HUES64 (cell line): Measurements from ENCODE around the gene SNRPA1.

ENCODE experiments used
- H3K27ac ChIP-seq: 2 replicates; pipeline ENCODE4 v1.7.0; 2013; ENCODE audit warnings: low read depth, low read length, inconsistent platforms
- H3K27me3 ChIP-seq: 2 replicates; pipeline ENCODE4 v1.6.1; 2013; ENCODE audit warnings: mild to moderate bottlenecking, low read length; ENCODE audit not compliant: insufficient read depth
- H3K36me3 ChIP-seq: 2 replicates; pipeline ENCODE4 v1.6.1; 2013; ENCODE audit warnings: mild to moderate bottlenecking, low read length; ENCODE audit not compliant: insufficient read depth
- H3K4me1 ChIP-seq: 2 replicates; pipeline ENCODE4 v1.6.1; 2013; ENCODE audit warnings: mild to moderate bottlenecking, low read length, moderate library complexity; ENCODE audit not compliant: insufficient read depth
- H3K4me3 ChIP-seq: 2 replicates; pipeline ENCODE4 v1.5.1; 2013; ENCODE audit warnings: mild to moderate bottlenecking, low read length, moderate library complexity
- H3K9ac ChIP-seq: 2 replicates; pipeline ENCODE4 v1.6.1; 2013; ENCODE audit warnings: mild to moderate bottlenecking, low read depth, low read length
- H3K9me3 ChIP-seq: 2 replicates; pipeline ENCODE4 v1.6.1; 2013; ENCODE audit warnings: low read depth, low read length; ENCODE audit not compliant: insufficient read depth
- WGBS: fragments of 150-250, 120-280 bp; methylation state at CpG from one replicate; pipeline ENCODE4 v1.1.7; 2013; ENCODE audit warnings: missing lambda C conversion rate; 5-methylcytosine and 5-hydroxymethylcytosine counted together

Gene SNRPA1

DNA sequence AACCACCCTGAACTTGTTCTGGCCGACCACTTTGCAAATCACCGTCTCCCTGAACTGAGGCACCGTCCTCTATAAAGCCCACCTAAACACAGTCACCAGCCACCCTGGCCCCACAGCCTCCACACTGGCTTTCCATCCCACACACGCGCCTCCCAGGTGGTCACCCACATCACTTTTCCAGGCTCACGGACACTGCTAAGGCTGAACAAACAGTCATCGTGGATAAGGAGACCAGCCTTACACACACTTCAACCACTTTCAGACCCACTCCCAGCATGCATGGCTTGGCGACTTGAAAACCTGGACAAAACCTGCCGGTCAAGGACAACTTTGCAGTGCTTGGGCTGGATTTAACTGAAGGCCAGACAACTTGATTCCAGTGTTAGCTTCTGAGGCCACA, 51.6 kb downstream of the SNRPA1 start:
- no peak overlapping the region for H3K9ac ChIP-seq
- peaks cover 23% of the 10 kb centered on the region for H3K36me3 ChIP-seq
- no peak overlapping the region for H3K27ac ChIP-seq
- H3K27me3 ChIP-seq, result no peaks in the 10 kb centered on the region
- no peak overlapping the region for H3K4me3 ChIP-seq
- H3K9me3 ChIP-seq, result no peaks in the 10 kb centered on the region
- WGBS, result 91% methylated on average over 9 of the region's 9 CpGs
- H3K4me1 ChIP-seq, result peaks cover 33% of the 10 kb centered on the region

GRCh38 chr15:101242999-101243336, 52.1 kb downstream of the SNRPA1 start:
- 84% methylated on average over 6 of the region's 6 CpGs for WGBS
- H3K36me3 ChIP-seq, result peaks cover 18% of the 10 kb centered on the region
- H3K9ac ChIP-seq, result no peak overlapping the region
- H3K4me1 ChIP-seq, result peaks cover 33% of the 10 kb centered on the region
- H3K4me3 ChIP-seq, result no peak overlapping the region
- H3K27me3 ChIP-seq, result no peaks in the 10 kb centered on the region
- H3K9me3 ChIP-seq, result no peaks in the 10 kb centered on the region
- H3K27ac ChIP-seq, result no peak overlapping the region

GRCh38 chr15:101242160-101242998, 52.7 kb downstream of the SNRPA1 start:
- H3K4me3 ChIP-seq, result no peak overlapping the region
- WGBS, result 91% methylated on average over 10 of the region's 12 CpGs
- H3K4me1 ChIP-seq, result peaks cover 33% of the 10 kb centered on the region
- no peak overlapping the region for H3K9ac ChIP-seq
- no peaks in the 10 kb centered on the region for H3K9me3 ChIP-seq
- H3K27ac ChIP-seq, result no peak overlapping the region
- H3K27me3 ChIP-seq, result no peaks in the 10 kb centered on the region
- peaks cover 13% of the 10 kb centered on the region for H3K36me3 ChIP-seq

DNA sequence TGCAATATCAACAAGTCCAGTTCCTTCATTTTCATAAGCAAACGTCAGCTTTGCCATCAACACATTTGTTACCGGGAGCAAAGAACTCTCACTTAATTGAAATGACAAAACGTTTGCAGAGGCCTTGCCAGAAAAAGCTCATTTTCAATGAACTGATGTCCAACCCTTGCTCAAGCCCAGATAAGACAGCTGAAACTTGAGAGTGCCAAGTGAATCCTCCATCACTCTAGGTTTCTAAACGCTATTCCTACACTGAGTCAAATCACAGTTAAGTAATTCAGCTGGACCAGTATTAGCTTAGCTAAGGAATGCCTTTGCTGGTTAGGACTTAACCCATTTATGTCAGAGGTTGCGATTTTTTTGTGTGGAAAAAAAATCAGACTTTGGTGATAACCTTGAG, 54.7 kb downstream of the SNRPA1 start:
- Histone ChIP-seq H3K9me3 (no peaks in the 10 kb centered on the region), H3K27ac (no peak overlapping the region), H3K9ac (no peak overlapping the region), H3K36me3 (peaks cover 15% of the 10 kb centered on the region), H3K4me3 (no peak overlapping the region), H3K27me3 (no peaks in the 10 kb centered on the region), H3K4me1 (peaks cover 28% of the 10 kb centered on the region)
- WGBS, result 84% methylated on average over 5 of the region's 5 CpGs

DNA sequence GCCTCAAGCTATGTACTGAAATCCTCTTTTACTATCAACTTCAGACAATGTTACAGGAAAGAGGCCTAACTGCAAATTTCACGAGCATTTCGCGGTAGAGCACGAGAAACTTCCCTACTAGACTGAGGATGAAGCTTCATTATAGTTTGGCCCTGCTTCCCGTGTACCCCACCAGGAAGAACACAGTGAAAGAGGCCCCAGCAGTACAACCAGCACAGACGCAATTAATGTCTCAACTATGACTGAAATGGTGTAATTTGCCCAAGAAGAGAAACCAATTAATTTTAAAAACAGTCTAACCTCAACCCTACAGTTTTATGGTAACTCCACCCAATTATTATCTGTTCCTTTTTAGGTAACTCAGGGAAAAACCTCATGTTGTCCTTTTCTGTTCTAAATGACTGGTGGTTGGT, 55.3 kb downstream of the SNRPA1 start:
- H3K9me3 ChIP-seq, result no peaks in the 10 kb centered on the region
- peaks cover 22% of the 10 kb centered on the region for H3K36me3 ChIP-seq
- no peak overlapping the region for H3K27ac ChIP-seq
- peaks cover 28% of the 10 kb centered on the region for H3K4me1 ChIP-seq
- no peaks in the 10 kb centered on the region for H3K27me3 ChIP-seq
- H3K4me3 ChIP-seq, result no peak overlapping the region
- 93% methylated on average over 6 of the region's 6 CpGs for WGBS
- no peak overlapping the region for H3K9ac ChIP-seq

DNA sequence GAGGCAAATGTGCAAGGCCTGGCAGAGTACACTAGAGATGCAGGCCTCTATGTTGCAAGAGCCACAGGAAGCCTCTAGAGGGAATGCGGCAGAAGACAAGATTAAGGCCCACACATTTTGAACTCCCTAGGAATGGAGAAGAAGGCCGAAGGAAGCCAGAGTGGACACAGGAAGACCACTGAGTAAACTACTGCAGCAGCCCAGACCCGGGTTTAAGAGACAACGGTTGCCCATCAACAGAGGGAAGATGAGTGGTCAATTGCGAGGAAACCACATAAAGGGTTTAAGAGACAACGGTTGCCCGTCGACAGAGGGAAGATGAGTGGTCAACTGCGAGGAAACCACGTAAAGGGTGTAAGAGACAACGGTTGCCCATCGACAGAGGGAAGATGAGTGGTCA, 57.8 kb downstream of the SNRPA1 start:
- H3K27me3 ChIP-seq, result no peaks in the 10 kb centered on the region
- H3K9me3 ChIP-seq, result no peaks in the 10 kb centered on the region
- H3K36me3 ChIP-seq, result peaks cover 40% of the 10 kb centered on the region
- H3K9ac ChIP-seq, result no peak overlapping the region
- no peak overlapping the region for H3K4me3 ChIP-seq
- H3K27ac ChIP-seq, result no peak overlapping the region
- peaks cover 15% of the 10 kb centered on the region for H3K4me1 ChIP-seq
- 96% methylated on average over 12 of the region's 12 CpGs for WGBS

- 97% methylated on average over 5 of the region's 5 CpGs for WGBS
- Histone ChIP-seq H3K27ac (no peak overlapping the region), H3K9ac (no peak overlapping the region), H3K4me3 (no peak overlapping the region), H3K4me1 (peaks cover 3% of the 10 kb centered on the region; the same call in 1 of the 2 replicates), H3K27me3 (no peaks in the 10 kb centered on the region), H3K36me3 (peaks cover 57% of the 10 kb centered on the region), H3K9me3 (no peaks in the 10 kb centered on the region)
Measured at GRCh38 chr15:101233651-101234280, 61.3 kb downstream of the SNRPA1 start.

DNA sequence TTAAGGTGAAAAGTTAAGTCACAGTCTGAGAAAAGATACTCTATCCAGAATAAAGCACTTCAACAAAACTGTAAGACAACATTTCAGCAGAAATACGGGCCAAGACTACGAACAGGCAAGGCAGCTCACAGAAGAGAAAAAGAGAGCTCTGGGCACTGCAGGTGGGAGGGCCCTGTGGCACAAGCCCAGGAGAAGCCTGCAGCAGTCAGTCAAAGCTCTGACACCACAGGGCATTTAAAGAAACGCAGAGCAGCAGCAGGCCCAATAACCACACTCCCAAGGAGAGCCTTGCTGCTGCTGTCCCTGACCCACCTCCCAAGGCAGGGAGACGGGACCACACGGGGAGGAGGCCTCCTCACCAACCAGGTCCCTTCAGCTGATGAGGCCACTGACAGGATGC, 62.4 kb downstream of the SNRPA1 start:
- Histone ChIP-seq H3K9ac (no peak overlapping the region), H3K27me3 (no peaks in the 10 kb centered on the region), H3K4me3 (no peak overlapping the region), H3K9me3 (no peaks in the 10 kb centered on the region), H3K36me3 (peaks cover 57% of the 10 kb centered on the region), H3K4me1 (peaks cover 3% of the 10 kb centered on the region; the same call in 1 of the 2 replicates), H3K27ac (no peak overlapping the region)
- 72% methylated on average over 5 of the region's 5 CpGs for WGBS
